Adrenal gland (tissue), 5 donors: ENCODE data around the gene CTSZ.
"Not testable (repeated sequence)": the region's sequence is repeated elsewhere in the genome, so short reads cannot be mapped to it uniquely, and the experiment has no call there.

ENCODE experiments used
- CTCF ChIP-seq, 6 experiments: fragments of 450-650 bp in 4 of 6; fragments of 200-600 bp in 2 of 6; sonication (generic) in 1 of 6; IDR thresholded peaks; 1 replicate in 5 of 6; 2 replicates in 1 of 6; pipeline versions ENCODE4 v1.5.1 to v1.8.0; 2016 to 2021; ENCODE audit warnings: antibody characterized with exemption in 6 of 6, mild to moderate bottlenecking in 2 of 6, moderate library complexity in 1 of 6
- POLR2A ChIP-seq, 2 donors: fragments of 450-650 bp; IDR thresholded peaks; one replicate each; pipeline ENCODE4 v1.6.1; 2017; ENCODE audit warnings: antibody characterized with exemption in 2 of 2, mild to moderate bottlenecking in 2 of 2, moderate library complexity in 1 of 2
- donor health status: DM: no; HTN: no; CAD: no.

GRCh38 chr20:59041487-59041886 is 34.4 kb upstream of the CTSZ start:
- not testable (repeated sequence) for TF ChIP-seq CTCF, POLR2A (IDR thresholded peaks at IDR 0.05)
